SW 1271 (cell line): Measurements from ENCODE around the gene GOLGA6A.
"Not testable (repeated sequence)": the region's sequence is repeated elsewhere in the genome, so short reads cannot be mapped to it uniquely, and the experiment has no call there.

ENCODE experiments used
- DNase-seq, 2 experiments: peaks; one replicate each; lab custom pipeline; 2025; lab: John Stamatoyannopoulos, UW

GOLGA6A gene

GRCh38 chr15:74099963-74100733 lies 17.8 kb upstream of the GOLGA6A start:
- not testable (repeated sequence) for DNase-seq

GRCh38 chr15:74096753-74097474 lies 14.6 kb upstream of the GOLGA6A start:
- not testable (repeated sequence) for DNase-seq

- not testable (repeated sequence) for DNase-seq
Observed at GRCh38 chr15:74095610-74096009, 13.3 kb upstream of the GOLGA6A start.

- not testable (repeated sequence) for DNase-seq
Observed at GRCh38 chr15:74094567-74094966, 12.2 kb upstream of the GOLGA6A start.

- not testable (repeated sequence) for DNase-seq
Observed at GRCh38 chr15:74075781-74076180, 6.6 kb downstream of the GOLGA6A start.

GRCh38 chr15:74072614-74073337 lies 9.6 kb downstream of the GOLGA6A start:
- not testable (repeated sequence) for DNase-seq

GRCh38 chr15:74072132-74072531 lies 10.2 kb downstream of the GOLGA6A start:
- not testable (repeated sequence) for DNase-seq

- DNase-seq = not testable (repeated sequence)
Observed at GRCh38 chr15:74071645-74072044, 10.7 kb downstream of the GOLGA6A start.

GRCh38 chr15:74065684-74066411 lies 16.5 kb downstream of the GOLGA6A start:
- DNase-seq = not testable (repeated sequence)

- DNase-seq = not testable (repeated sequence)
Observed at GRCh38 chr15:74064822-74065221, 17.5 kb downstream of the GOLGA6A start.

GRCh38 chr15:74064183-74064582 lies 18.2 kb downstream of the GOLGA6A start:
- not testable (repeated sequence) for DNase-seq

GRCh38 chr15:74063425-74064146 lies 18.8 kb downstream of the GOLGA6A start:
- not testable (repeated sequence) for DNase-seq

- DNase-seq = no peak
Observed at GRCh38 chr15:74062671-74063070, 19.7 kb downstream of the GOLGA6A start.

- no peak for DNase-seq
Observed at GRCh38 chr15:74062236-74062635, 20.1 kb downstream of the GOLGA6A start.

- no peak for DNase-seq
Observed at GRCh38 chr15:74060251-74060650, 22.1 kb downstream of the GOLGA6A start.

GRCh38 chr15:74059050-74059833 lies 23.1 kb downstream of the GOLGA6A start:
- not testable (repeated sequence) for DNase-seq

- not testable (repeated sequence) for DNase-seq
Observed at GRCh38 chr15:74056330-74056729, 26.0 kb downstream of the GOLGA6A start.

GRCh38 chr15:74055804-74056203 lies 26.5 kb downstream of the GOLGA6A start:
- no peak for DNase-seq

- peak in 1 of 2 experiments; percentile 47 for DNase-seq
Observed at GRCh38 chr15:74053941-74054529, 28.3 kb downstream of the GOLGA6A start.

- no peak for DNase-seq
Observed at GRCh38 chr15:74053517-74053916, 28.8 kb downstream of the GOLGA6A start.
